Calu3 (cell line): Measurements from ENCODE around the gene CNTN1. TPM values are rescaled to one million over a fixed set of nuclear protein-coding genes. Genes with fewer than 3 reads are reported as not detected.

Experiments used
- BruUV-seq: library from RNA; stranded (reverse); fragments of 400-500 nt; replicated peaks from 2 replicates; lab custom pipeline; 2021; lab: Mats Ljungman, UMichigan
- CTCF ChIA-PET: fragments of 300-600 bp; sonication (Branson Sonifier 250); formaldehyde crosslinking; loops from one replicate; lab custom pipeline; 2022; ENCODE audit warnings: antibody characterized with exemption; lab: Charles Lee
- DNase-seq: peaks from one replicate; pipeline ENCODE4 v3.0.0; 2022
- H3K27ac Mint-ChIP-seq: one replicate; pipeline ENCODE4 v1.8.0; 2022; ENCODE audit warnings: mixed read lengths; ENCODE audit not compliant: unreplicated experiment
- H3K27me3 Mint-ChIP-seq: one replicate; pipeline ENCODE4 v1.8.0; 2022; ENCODE audit warnings: mixed read lengths; ENCODE audit not compliant: unreplicated experiment
- H3K36me3 Mint-ChIP-seq: one replicate; pipeline ENCODE4 v1.8.0; 2022; ENCODE audit warnings: mild to moderate bottlenecking, moderate library complexity, mixed read lengths; ENCODE audit not compliant: insufficient read depth, unreplicated experiment
- H3K4me1 Mint-ChIP-seq: one replicate; pipeline ENCODE4 v1.8.0; 2022; ENCODE audit warnings: mild to moderate bottlenecking, low read depth, mixed read lengths; ENCODE audit not compliant: unreplicated experiment
- H3K4me3 Mint-ChIP-seq: one replicate; pipeline ENCODE4 v1.8.0; 2022; ENCODE audit warnings: mild to moderate bottlenecking, low read depth, moderate library complexity, mixed read lengths; ENCODE audit not compliant: unreplicated experiment
- H3K9me3 Mint-ChIP-seq: one replicate; pipeline ENCODE4 v1.8.0; 2022; ENCODE audit warnings: low read depth, mixed read lengths; ENCODE audit not compliant: unreplicated experiment
- intact Hi-C: fragments of 100-400 bp; cut with micrococcal nuclease; formaldehyde crosslinking; loops from one replicate; pipeline ENCODE4 v1.10.0; 2022; ENCODE audit not compliant: unreplicated experiment
- total RNA-seq: library from RNA; stranded (reverse); gene quantifications from 2 replicates; pipeline ENCODE4 v1.2.3, GENCODE V29; 2022
- TF ChIP-seq, protein P1 (sequence below): fragments of 200-600 bp; IDR thresholded peaks from one replicate; pipeline ENCODE4 v1.8.0; 2022; ENCODE audit warnings: antibody characterized with exemption; ENCODE audit not compliant: unreplicated experiment

CNTN1 gene
- total RNA-seq, 1 experiment from 2014 or later: not detected

GRCh38 chr12:41039461-41039860 lies 347.2 kb downstream of the CNTN1 start:
- no peak overlapping the region for H3K4me3 Mint-ChIP-seq
- intact Hi-C loops: no loop called here
- no peak for DNase-seq
- BruUV-seq: no TSS peak
- CTCF ChIA-PET: no interaction called here
- no peaks in the 10 kb centered on the region for H3K4me1 Mint-ChIP-seq
- H3K27me3 Mint-ChIP-seq: no peaks in the 10 kb centered on the region
- no peak overlapping the region for H3K27ac Mint-ChIP-seq
- peaks cover 9% of the 10 kb centered on the region for H3K9me3 Mint-ChIP-seq
- H3K36me3 Mint-ChIP-seq: no peaks in the 10 kb centered on the region
- TF ChIP-seq, protein P1, sequence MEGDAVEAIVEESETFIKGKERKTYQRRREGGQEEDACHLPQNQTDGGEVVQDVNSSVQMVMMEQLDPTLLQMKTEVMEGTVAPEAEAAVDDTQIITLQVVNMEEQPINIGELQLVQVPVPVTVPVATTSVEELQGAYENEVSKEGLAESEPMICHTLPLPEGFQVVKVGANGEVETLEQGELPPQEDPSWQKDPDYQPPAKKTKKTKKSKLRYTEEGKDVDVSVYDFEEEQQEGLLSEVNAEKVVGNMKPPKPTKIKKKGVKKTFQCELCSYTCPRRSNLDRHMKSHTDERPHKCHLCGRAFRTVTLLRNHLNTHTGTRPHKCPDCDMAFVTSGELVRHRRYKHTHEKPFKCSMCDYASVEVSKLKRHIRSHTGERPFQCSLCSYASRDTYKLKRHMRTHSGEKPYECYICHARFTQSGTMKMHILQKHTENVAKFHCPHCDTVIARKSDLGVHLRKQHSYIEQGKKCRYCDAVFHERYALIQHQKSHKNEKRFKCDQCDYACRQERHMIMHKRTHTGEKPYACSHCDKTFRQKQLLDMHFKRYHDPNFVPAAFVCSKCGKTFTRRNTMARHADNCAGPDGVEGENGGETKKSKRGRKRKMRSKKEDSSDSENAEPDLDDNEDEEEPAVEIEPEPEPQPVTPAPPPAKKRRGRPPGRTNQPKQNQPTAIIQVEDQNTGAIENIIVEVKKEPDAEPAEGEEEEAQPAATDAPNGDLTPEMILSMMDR: no peak

GRCh38 chr12:41045509-41045908 lies 353.3 kb downstream of the CNTN1 start:
- TF ChIP-seq, protein P1: no peak
- CTCF ChIA-PET: no interaction called here
- Mint-ChIP-seq H3K9me3 (peaks cover 3% of the 10 kb centered on the region), H3K27ac (no peak overlapping the region), H3K27me3 (no peaks in the 10 kb centered on the region), H3K36me3 (no peaks in the 10 kb centered on the region), H3K4me1 (no peaks in the 10 kb centered on the region), H3K4me3 (no peak overlapping the region)
- intact Hi-C loops: no loop called here
- DNase-seq: no peak
- no TSS peak for BruUV-seq

DNA sequence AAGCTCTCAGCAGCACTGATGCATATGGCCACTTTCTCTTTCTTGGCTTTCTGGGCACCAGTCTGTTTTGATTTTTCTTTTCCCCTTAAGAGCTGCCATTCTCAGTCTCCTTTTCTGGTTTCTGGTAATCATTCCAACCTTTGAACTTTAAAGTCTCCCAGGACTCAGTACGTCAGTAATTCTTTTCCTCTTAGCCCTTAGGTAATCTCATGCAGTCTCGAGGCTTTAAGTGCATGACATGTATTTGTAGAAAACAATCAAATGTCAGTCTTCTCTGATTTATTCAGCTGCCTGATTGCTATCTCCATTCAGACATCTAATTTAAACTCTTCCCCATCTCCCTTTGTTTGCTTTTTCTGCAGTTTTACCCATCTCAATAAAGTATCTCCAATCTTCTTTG lies 356.8 kb downstream of the CNTN1 start:
- intact Hi-C loops: no loop called here
- no peaks in the 10 kb centered on the region for H3K4me1 Mint-ChIP-seq
- DNase-seq: no peak

GRCh38 chr12:41051954-41052353 lies 359.7 kb downstream of the CNTN1 start:
- Mint-ChIP-seq H3K4me3 (no peak overlapping the region), H3K27me3 (no peaks in the 10 kb centered on the region), H3K9me3 (no peaks in the 10 kb centered on the region), H3K27ac (no peak overlapping the region), H3K4me1 (no peaks in the 10 kb centered on the region), H3K36me3 (no peaks in the 10 kb centered on the region)
- CTCF ChIA-PET: no interaction called here
- no peak for DNase-seq
- TF ChIP-seq, protein P1: no peak
- intact Hi-C loops: no loop called here
- no TSS peak for BruUV-seq

More for the DNA sequence above, 356.8 kb downstream of the CNTN1 start:
- H3K27ac Mint-ChIP-seq: no peak overlapping the region
- no TSS peak for BruUV-seq
- CTCF ChIA-PET: no interaction called here
- TF ChIP-seq, protein P1: no peak
- H3K9me3 Mint-ChIP-seq: no peaks in the 10 kb centered on the region
- no peaks in the 10 kb centered on the region for H3K36me3 Mint-ChIP-seq
- H3K4me3 Mint-ChIP-seq: no peak overlapping the region
- H3K27me3 Mint-ChIP-seq: no peaks in the 10 kb centered on the region

- TF ChIP-seq, protein P1: no peak
- no peak overlapping the region for H3K27ac Mint-ChIP-seq
- no peak overlapping the region for H3K4me3 Mint-ChIP-seq
- CTCF ChIA-PET: no interaction called here
- H3K4me1 Mint-ChIP-seq: no peaks in the 10 kb centered on the region
- no peaks in the 10 kb centered on the region for H3K9me3 Mint-ChIP-seq
- H3K27me3 Mint-ChIP-seq: no peaks in the 10 kb centered on the region
- H3K36me3 Mint-ChIP-seq: no peaks in the 10 kb centered on the region
- no TSS peak for BruUV-seq
- intact Hi-C loops: no loop called here
- no peak for DNase-seq
These were observed 360.2 kb downstream of the CNTN1 start for GRCh38 chr12:41052441-41052840.
